WTC11 (cell line): ENCODE results near the gene RIMBP2. TPM values are rescaled to one million over a fixed set of nuclear protein-coding genes. Genes with fewer than 3 reads are reported as not detected.

Experiments
- ATAC-seq: fragments of 200-7000 bp; cut with Tn5 transposase; 2 replicates; pipeline ENCODE4 v1.10.0; 2021; ENCODE audit warnings: mild to moderate bottlenecking, moderate library complexity
- CTCF ChIA-PET: fragments of 300-600 bp; sonication (Branson Sonifier 250); formaldehyde crosslinking; loops from one replicate; lab custom pipeline; 2021; ENCODE audit warnings: antibody characterized with exemption; lab: Charles Lee
- POLR2A ChIA-PET: fragments of 350-600 bp; sonication (Branson Sonifier 250); formaldehyde crosslinking; loops from one replicate; lab custom pipeline; 2021; ENCODE audit warnings: antibody characterized with exemption; lab: Charles Lee
- DNase-seq: peaks from one replicate; pipeline ENCODE4 v3.0.0; 2021; ENCODE audit warnings: low spot score
- H3K27ac Mint-ChIP-seq: 2 replicates; pipeline ENCODE4 v1.8.0; 2021; ENCODE audit warnings: mixed read lengths
- H3K27me3 Mint-ChIP-seq: 2 replicates; pipeline ENCODE4 v1.8.0; 2021; ENCODE audit warnings: low read depth, mild to moderate bottlenecking, moderate library complexity, mixed read lengths
- H3K36me3 Mint-ChIP-seq: 2 replicates; pipeline ENCODE4 v1.8.0; 2021; ENCODE audit warnings: mixed read lengths
- H3K4me1 Mint-ChIP-seq: 2 replicates; pipeline ENCODE4 v1.8.0; 2022; ENCODE audit warnings: mixed read lengths
- H3K4me3 Mint-ChIP-seq: 2 replicates; pipeline ENCODE4 v1.8.0; 2021; ENCODE audit warnings: mild to moderate bottlenecking, moderate library complexity, mixed read lengths
- H3K9me3 Mint-ChIP-seq: 2 replicates; pipeline ENCODE4 v1.8.0; 2021; ENCODE audit warnings: mixed read lengths
- CBFB ChIP-seq: sonication (generic); formaldehyde crosslinking; IDR thresholded peaks from 2 replicates; pipeline ENCODE4 v1.8.1; 2022; ENCODE audit warnings: mild to moderate bottlenecking, low read depth, missing genetic modification reagents
- CTCF ChIP-seq: fragments of 200-600 bp; IDR thresholded peaks from 2 replicates; pipeline ENCODE4 v1.8.0; 2022; ENCODE audit warnings: antibody characterized with exemption
- ETV6 ChIP-seq: sonication (generic); formaldehyde crosslinking; IDR thresholded peaks from 2 replicates; pipeline ENCODE4 v1.8.1; 2022; ENCODE audit warnings: mild to moderate bottlenecking, missing genetic modification reagents
- FOXP4 ChIP-seq: sonication (generic); formaldehyde crosslinking; IDR thresholded peaks from 2 replicates; pipeline ENCODE4 v1.8.0; 2022; ENCODE audit warnings: mild to moderate bottlenecking, missing genetic modification reagents
- GRHL2 ChIP-seq: fragments of 250-450 bp; sonication (Bioruptor Pico); IDR thresholded peaks from 2 replicates; pipeline ENCODE4 v1.8.0; 2022; ENCODE audit warnings: mild to moderate bottlenecking, moderate library complexity; ENCODE audit not compliant: insufficient replicate concordance, severe bottlenecking
- NFYB ChIP-seq: sonication (generic); formaldehyde crosslinking; conservative IDR thresholded peaks from 2 replicates; pipeline ENCODE4 v1.8.0; 2022; ENCODE audit warnings: low read depth, missing genetic modification reagents
- NR3C1 ChIP-seq: sonication (generic); formaldehyde crosslinking; conservative IDR thresholded peaks from 2 replicates; pipeline ENCODE4 v1.8.1; 2023; ENCODE audit warnings: low read depth, mild to moderate bottlenecking, missing genetic modification reagents
- PREB ChIP-seq: sonication (generic); formaldehyde crosslinking; IDR thresholded peaks from 2 replicates; pipeline ENCODE4 v1.8.1; 2022; ENCODE audit warnings: mild to moderate bottlenecking, missing genetic modification reagents, moderate library complexity, borderline replicate concordance
- SMAD4 ChIP-seq: sonication (generic); formaldehyde crosslinking; IDR thresholded peaks from 2 replicates; pipeline ENCODE4 v1.8.0; 2022; ENCODE audit warnings: mild to moderate bottlenecking, missing genetic modification reagents
- SOX15 ChIP-seq: fragments of 250-450 bp; sonication (Bioruptor Pico); IDR thresholded peaks from 2 replicates; pipeline ENCODE4 v1.9.0; 2021; ENCODE audit warnings: mild to moderate bottlenecking
- SP1 ChIP-seq: sonication (generic); formaldehyde crosslinking; conservative IDR thresholded peaks from 2 replicates; pipeline ENCODE4 v1.8.1; 2022; ENCODE audit warnings: missing genetic modification reagents
- TEAD4 ChIP-seq: sonication (generic); formaldehyde crosslinking; IDR thresholded peaks from 2 replicates; pipeline ENCODE4 v1.8.0; 2022; ENCODE audit warnings: mild to moderate bottlenecking, missing genetic modification reagents
- ZNF219 ChIP-seq: sonication (generic); formaldehyde crosslinking; IDR thresholded peaks from 2 replicates; pipeline ENCODE4 v1.8.0; 2023; ENCODE audit warnings: missing genetic modification reagents, mild to moderate bottlenecking, borderline replicate concordance
- ZNF263 ChIP-seq: sonication (generic); formaldehyde crosslinking; IDR thresholded peaks from 2 replicates; pipeline ENCODE4 v1.8.1; 2022; ENCODE audit warnings: low read depth, mild to moderate bottlenecking, moderate library complexity, missing genetic modification reagents
- ZNF416 ChIP-seq: fragments of 250-450 bp; sonication (Bioruptor Pico); IDR thresholded peaks from 2 replicates; pipeline ENCODE4 v1.9.0; 2021; ENCODE audit warnings: mild to moderate bottlenecking, inconsistent platforms
- ZNF423 ChIP-seq: fragments of 250-450 bp; sonication (Bioruptor Pico); IDR thresholded peaks from 2 replicates; pipeline ENCODE4 v2.1.2; 2022; ENCODE audit warnings: mild to moderate bottlenecking, moderate library complexity
- ZNF671 ChIP-seq: fragments of 250-450 bp; sonication (Bioruptor Pico); IDR thresholded peaks from 2 replicates; pipeline ENCODE4 v1.8.0; 2021; ENCODE audit warnings: mild to moderate bottlenecking
- total RNA-seq: library from RNA; stranded (reverse); gene quantifications from 3 replicates; pipeline ENCODE4 v1.2.3, GENCODE V29; 2021
- TF ChIP-seq, protein P1 (sequence below): sonication (generic); formaldehyde crosslinking; IDR thresholded peaks from 2 replicates; pipeline ENCODE4 v1.8.1; 2023; ENCODE audit warnings: mild to moderate bottlenecking, missing genetic modification reagents
- TF ChIP-seq, protein P2 (sequence below): sonication (generic); formaldehyde crosslinking; IDR thresholded peaks from 2 replicates; pipeline ENCODE4 v1.8.1; 2022; ENCODE audit warnings: low read depth, mild to moderate bottlenecking, moderate library complexity, missing genetic modification reagents, borderline replicate concordance
- TF ChIP-seq, protein P3 (sequence below): fragments of 250-450 bp; sonication (Bioruptor Pico); IDR thresholded peaks from 2 replicates; pipeline ENCODE4 v1.9.0; 2021; ENCODE audit warnings: mild to moderate bottlenecking, borderline replicate concordance

Gene RIMBP2
- total RNA-seq, 1 experiment from 2014 or later = 2.6 TPM

DNA sequence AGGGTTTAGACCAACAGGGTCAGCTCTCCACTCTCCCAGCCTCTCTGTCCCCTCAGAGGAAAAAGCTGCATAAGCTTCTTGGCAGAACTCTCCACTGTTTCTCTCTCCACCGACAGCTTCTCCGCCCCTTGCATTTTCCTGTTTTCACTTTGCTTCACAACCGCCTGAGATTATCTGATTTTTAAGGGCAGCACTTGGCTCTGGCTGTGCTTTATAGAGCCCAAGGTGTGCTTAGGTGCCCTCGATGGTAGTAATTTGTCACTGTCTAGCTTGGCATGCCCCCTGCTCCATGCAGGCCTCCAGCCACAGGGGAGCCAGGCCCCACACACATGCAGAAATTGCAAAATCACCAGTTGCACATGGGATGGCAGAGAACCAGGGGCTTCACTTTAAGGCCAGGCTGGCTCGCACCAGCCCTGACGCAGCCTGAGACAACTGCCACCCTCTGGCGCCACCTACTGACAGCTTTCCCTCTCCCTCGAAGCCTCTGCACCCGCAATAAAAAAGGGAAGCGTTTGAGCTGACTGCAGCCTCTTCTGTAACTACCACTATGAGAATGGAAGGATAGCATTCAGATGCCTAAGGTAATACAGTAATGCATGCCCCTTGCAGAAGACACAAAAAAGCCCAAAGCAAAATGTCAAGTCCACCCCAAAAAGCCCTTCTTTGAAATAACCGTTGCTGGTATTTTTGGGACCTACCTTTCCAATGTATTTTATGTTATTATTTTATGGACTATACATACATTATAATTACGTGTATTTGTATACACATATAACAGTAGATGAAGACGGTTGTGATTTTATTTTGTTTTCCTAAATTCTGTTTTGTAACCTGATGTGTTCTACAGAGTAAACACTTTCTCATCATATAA, 32.0 kb upstream of the RIMBP2 start:
- peaks cover 8% of the 10 kb centered on the region for H3K9me3 Mint-ChIP-seq
- ATAC-seq (peak; percentile 94), DNase-seq (peak; percentile 90)
- peaks cover 4% of the 10 kb centered on the region for H3K4me1 Mint-ChIP-seq
- no peak overlapping the region for H3K4me3 Mint-ChIP-seq
- H3K27me3 Mint-ChIP-seq = no peaks in the 10 kb centered on the region; the same call in none of the 2 replicates
- peak; percentile 81 for TF ChIP-seq CTCF
- TF ChIP-seq PREB (CRISPR knock-in tag) = no peak
- POLR2A ChIA-PET = no interaction called here
- CTCF ChIA-PET = interaction anchor here (0.6 to 2.3 kb wide), 51 partner anchors 8 to 467 kb away, joined by 3 to 17 read pairs (median 4); partner anchors contain the start of gene RIMBP2
- H3K36me3 Mint-ChIP-seq = no peaks in the 10 kb centered on the region
- 0 out of 2 replicates have a peak overlapping the region, but pooled peaks have one; percentile 1 for H3K27ac Mint-ChIP-seq

GRCh38 chr12:130746546-130746945, 30.4 kb upstream of the RIMBP2 start:
- no peaks in the 10 kb centered on the region; the same call in none of the 2 replicates for H3K27me3 Mint-ChIP-seq
- no peak for ATAC-seq
- peaks cover 8% of the 10 kb centered on the region for H3K9me3 Mint-ChIP-seq
- peaks cover 4% of the 10 kb centered on the region for H3K4me1 Mint-ChIP-seq
- ChIA-PET CTCF (interaction anchor here (2.0 to 2.3 kb wide), 2 partner anchors 85 to 233 kb away, joined by 15 to 17 read pairs; no protein-coding TSS in a partner anchor), POLR2A (no interaction called here)
- no peak overlapping the region for H3K4me3 Mint-ChIP-seq
- no peak for DNase-seq
- no peak overlapping the region for H3K27ac Mint-ChIP-seq
- H3K36me3 Mint-ChIP-seq = no peaks in the 10 kb centered on the region
- TF ChIP-seq TEAD4 (CRISPR knock-in tag) (no peak), SMAD4 (no peak), NR3C1 (CRISPR knock-in tag) (no peak), ZNF416 (CRISPR knock-in tag) (no peak), SP1 (CRISPR knock-in tag) (no peak), GRHL2 (no peak), ZNF219 (CRISPR knock-in tag) (no peak), ZNF263 (no peak), SOX15 (CRISPR knock-in tag) (no peak), CBFB (CRISPR knock-in tag) (no peak), FOXP4 (CRISPR knock-in tag) (no peak), ZNF423 (no peak), ETV6 (no peak), NFYB (CRISPR knock-in tag) (no peak), ZNF671 (no peak)
- TF ChIP-seq, protein P1, sequence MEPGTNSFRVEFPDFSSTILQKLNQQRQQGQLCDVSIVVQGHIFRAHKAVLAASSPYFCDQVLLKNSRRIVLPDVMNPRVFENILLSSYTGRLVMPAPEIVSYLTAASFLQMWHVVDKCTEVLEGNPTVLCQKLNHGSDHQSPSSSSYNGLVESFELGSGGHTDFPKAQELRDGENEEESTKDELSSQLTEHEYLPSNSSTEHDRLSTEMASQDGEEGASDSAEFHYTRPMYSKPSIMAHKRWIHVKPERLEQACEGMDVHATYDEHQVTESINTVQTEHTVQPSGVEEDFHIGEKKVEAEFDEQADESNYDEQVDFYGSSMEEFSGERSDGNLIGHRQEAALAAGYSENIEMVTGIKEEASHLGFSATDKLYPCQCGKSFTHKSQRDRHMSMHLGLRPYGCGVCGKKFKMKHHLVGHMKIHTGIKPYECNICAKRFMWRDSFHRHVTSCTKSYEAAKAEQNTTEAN (CRISPR knock-in tag) = no peak
- TF ChIP-seq, protein P2, sequence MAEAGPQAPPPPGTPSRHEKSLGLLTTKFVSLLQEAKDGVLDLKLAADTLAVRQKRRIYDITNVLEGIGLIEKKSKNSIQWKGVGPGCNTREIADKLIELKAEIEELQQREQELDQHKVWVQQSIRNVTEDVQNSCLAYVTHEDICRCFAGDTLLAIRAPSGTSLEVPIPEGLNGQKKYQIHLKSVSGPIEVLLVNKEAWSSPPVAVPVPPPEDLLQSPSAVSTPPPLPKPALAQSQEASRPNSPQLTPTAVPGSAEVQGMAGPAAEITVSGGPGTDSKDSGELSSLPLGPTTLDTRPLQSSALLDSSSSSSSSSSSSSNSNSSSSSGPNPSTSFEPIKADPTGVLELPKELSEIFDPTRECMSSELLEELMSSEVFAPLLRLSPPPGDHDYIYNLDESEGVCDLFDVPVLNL (CRISPR knock-in tag) = no peak
- TF ChIP-seq, protein P3, sequence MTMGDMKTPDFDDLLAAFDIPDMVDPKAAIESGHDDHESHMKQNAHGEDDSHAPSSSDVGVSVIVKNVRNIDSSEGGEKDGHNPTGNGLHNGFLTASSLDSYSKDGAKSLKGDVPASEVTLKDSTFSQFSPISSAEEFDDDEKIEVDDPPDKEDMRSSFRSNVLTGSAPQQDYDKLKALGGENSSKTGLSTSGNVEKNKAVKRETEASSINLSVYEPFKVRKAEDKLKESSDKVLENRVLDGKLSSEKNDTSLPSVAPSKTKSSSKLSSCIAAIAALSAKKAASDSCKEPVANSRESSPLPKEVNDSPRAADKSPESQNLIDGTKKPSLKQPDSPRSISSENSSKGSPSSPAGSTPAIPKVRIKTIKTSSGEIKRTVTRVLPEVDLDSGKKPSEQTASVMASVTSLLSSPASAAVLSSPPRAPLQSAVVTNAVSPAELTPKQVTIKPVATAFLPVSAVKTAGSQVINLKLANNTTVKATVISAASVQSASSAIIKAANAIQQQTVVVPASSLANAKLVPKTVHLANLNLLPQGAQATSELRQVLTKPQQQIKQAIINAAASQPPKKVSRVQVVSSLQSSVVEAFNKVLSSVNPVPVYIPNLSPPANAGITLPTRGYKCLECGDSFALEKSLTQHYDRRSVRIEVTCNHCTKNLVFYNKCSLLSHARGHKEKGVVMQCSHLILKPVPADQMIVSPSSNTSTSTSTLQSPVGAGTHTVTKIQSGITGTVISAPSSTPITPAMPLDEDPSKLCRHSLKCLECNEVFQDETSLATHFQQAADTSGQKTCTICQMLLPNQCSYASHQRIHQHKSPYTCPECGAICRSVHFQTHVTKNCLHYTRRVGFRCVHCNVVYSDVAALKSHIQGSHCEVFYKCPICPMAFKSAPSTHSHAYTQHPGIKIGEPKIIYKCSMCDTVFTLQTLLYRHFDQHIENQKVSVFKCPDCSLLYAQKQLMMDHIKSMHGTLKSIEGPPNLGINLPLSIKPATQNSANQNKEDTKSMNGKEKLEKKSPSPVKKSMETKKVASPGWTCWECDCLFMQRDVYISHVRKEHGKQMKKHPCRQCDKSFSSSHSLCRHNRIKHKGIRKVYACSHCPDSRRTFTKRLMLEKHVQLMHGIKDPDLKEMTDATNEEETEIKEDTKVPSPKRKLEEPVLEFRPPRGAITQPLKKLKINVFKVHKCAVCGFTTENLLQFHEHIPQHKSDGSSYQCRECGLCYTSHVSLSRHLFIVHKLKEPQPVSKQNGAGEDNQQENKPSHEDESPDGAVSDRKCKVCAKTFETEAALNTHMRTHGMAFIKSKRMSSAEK (CRISPR knock-in tag) = no peak
